H1 (cell line): Measurements from ENCODE around the gene SLC13A3. TPM values are rescaled to one million over a fixed set of nuclear protein-coding genes. Genes with fewer than 3 reads are reported as not detected.

ENCODE experiments used
- CTCF ChIA-PET: fragments of 300-600 bp; sonication (Branson Sonifier 250); formaldehyde crosslinking; loops from one replicate; lab custom pipeline; 2021; ENCODE audit not compliant: partially characterized antibody; lab: Charles Lee
- POLR2A ChIA-PET: fragments of 300-600 bp; sonication (Branson Sonifier 250); formaldehyde crosslinking; loops from one replicate; lab custom pipeline; 2021; ENCODE audit warnings: inconsistent platforms; ENCODE audit not compliant: partially characterized antibody; lab: Charles Lee
- DNase-seq, 2 experiments: peaks; one replicate each; pipeline versions ENCODE4 v3.0.0 to v3.0.0-alpha.2; 2010 to 2022; ENCODE audit warnings: low spot score in 2 of 2, low read depth in 1 of 2, mixed read lengths in 1 of 2
- FAIRE-seq: peaks from 2 replicates; lab custom pipeline; 2011; peaks lifted over from hg19 to GRCh38; lab: Jason Lieb, UNC
- H2AFZ ChIP-seq: 2 replicates; pipeline ENCODE4 v1.8.1; 2012; ENCODE audit warnings: low read length, inconsistent platforms
- H2AK5ac ChIP-seq: 2 replicates; pipeline ENCODE4 v1.6.1; 2013; ENCODE audit warnings: low read depth, low read length
- H2BK120ac ChIP-seq: replicated peaks from 2 replicates; pipeline ENCODE3; 2013; ENCODE audit warnings: low read depth, low read length, inconsistent platforms
- H2BK12ac ChIP-seq: 2 replicates; pipeline ENCODE4 v1.6.1; 2013; ENCODE audit warnings: low read depth, low read length
- H2BK15ac ChIP-seq: 2 replicates; pipeline ENCODE4 v1.6.1; 2013; ENCODE audit warnings: low read length
- H2BK20ac ChIP-seq: 2 replicates; pipeline ENCODE4 v1.6.1; 2013; ENCODE audit warnings: low read length
- H2BK5ac ChIP-seq: 2 replicates; pipeline ENCODE4 v1.6.1; 2013; ENCODE audit warnings: low read depth, low read length
- H3K14ac ChIP-seq: 2 replicates; pipeline ENCODE4 v1.6.1; 2013; ENCODE audit warnings: inconsistent platforms; ENCODE audit not compliant: insufficient read length
- H3K18ac ChIP-seq: 2 replicates; pipeline ENCODE4 v1.6.1; 2013; ENCODE audit warnings: low read length; ENCODE audit errors: extremely low read depth
- H3K23ac ChIP-seq: 2 replicates; pipeline ENCODE4 v1.6.1; 2013; ENCODE audit warnings: inconsistent platforms; ENCODE audit not compliant: insufficient read length
- H3K23me2 ChIP-seq: 2 replicates; pipeline ENCODE4 v1.6.1; 2013; ENCODE audit warnings: low read depth, low read length
- H3K27ac ChIP-seq: 2 replicates; pipeline ENCODE4 v1.6.1; 2011; ENCODE audit warnings: low read depth, low read length, inconsistent platforms
- H3K27me3 ChIP-seq, 4 experiments: replicated peaks in 1 of 4; 1 replicate in 1 of 4; 2 replicates in 3 of 4; pipeline versions ENCODE4 v1.6.1 to v1.8.1; 2011 to 2013; ENCODE audit warnings: low read length in 3 of 4, mild to moderate bottlenecking in 3 of 4, inconsistent platforms in 2 of 4, mixed read lengths in 2 of 4, moderate library complexity in 1 of 4; ENCODE audit not compliant: control insufficient read depth in 3 of 4, insufficient read depth in 3 of 4; ENCODE audit errors: extremely low read depth in 1 of 4
- H3K36me3 ChIP-seq, 4 experiments: 2 replicates each; pipeline versions ENCODE4 v1.6.1 to v1.8.1; 2011 to 2013; ENCODE audit warnings: mild to moderate bottlenecking in 4 of 4, low read length in 3 of 4, moderate library complexity in 2 of 4, control low read depth in 1 of 4, inconsistent platforms in 1 of 4; ENCODE audit not compliant: insufficient read depth in 4 of 4, control insufficient read depth in 2 of 4
- H3K4ac ChIP-seq: replicated peaks from 2 replicates; pipeline ENCODE3; 2013; ENCODE audit warnings: low read length, low read depth, mixed read lengths, inconsistent platforms; ENCODE audit not compliant: insufficient read length
- H3K4me1 ChIP-seq, 4 experiments: replicated peaks in 1 of 4; 1 replicate in 1 of 4; 2 replicates in 3 of 4; pipeline versions ENCODE4 v1.6.1 to v1.8.1; 2011 to 2013; ENCODE audit warnings: low read length in 3 of 4, inconsistent platforms in 2 of 4, mixed read lengths in 1 of 4; ENCODE audit not compliant: insufficient read depth in 4 of 4, control insufficient read depth in 3 of 4
- H3K4me2 ChIP-seq, 2 experiments: 2 replicates each; pipeline versions ENCODE4 v1.6.1 to v1.8.1; 2011 to 2013; ENCODE audit warnings: low read depth in 2 of 2, low read length in 2 of 2, control low read depth in 1 of 2, inconsistent platforms in 1 of 2, mild to moderate bottlenecking in 1 of 2; ENCODE audit not compliant: insufficient read depth in 1 of 2
- H3K4me3 ChIP-seq, 4 experiments: fragments of 200-600, 300-600 bp in 1 of 4; sonication (generic), shearing (Covaris generic), sonication (Bioruptor Twin) in 1 of 4; 2 replicates each; pipeline versions ENCODE4 v1.5.1 to v1.8.1; 2011 to 2016; ENCODE audit warnings: low read length in 4 of 4, low read depth in 3 of 4, control low read depth in 2 of 4, inconsistent platforms in 2 of 4, mild to moderate bottlenecking in 2 of 4, mixed read lengths in 1 of 4, moderate library complexity in 1 of 4; ENCODE audit not compliant: insufficient read depth in 2 of 4; ENCODE audit errors: extremely low read depth in 1 of 4
- H3K56ac ChIP-seq: replicated peaks from 2 replicates; pipeline ENCODE3; 2013; ENCODE audit warnings: low read depth, mild to moderate bottlenecking, mixed read lengths, low read length, inconsistent platforms; ENCODE audit not compliant: insufficient read length
- H3K79me1 ChIP-seq: 2 replicates; pipeline ENCODE4 v1.6.1; 2013; ENCODE audit warnings: low read depth, low read length, control low read depth
- H3K79me2 ChIP-seq, 2 experiments: 2 replicates each; pipeline versions ENCODE4 v1.6.1 to v1.8.1; 2012 to 2013; ENCODE audit warnings: low read length in 2 of 2, mild to moderate bottlenecking in 2 of 2, inconsistent platforms in 1 of 2; ENCODE audit not compliant: insufficient read depth in 2 of 2, control insufficient read depth in 1 of 2
- H3K9ac ChIP-seq, 4 experiments: replicated peaks in 1 of 4; 1 replicate in 1 of 4; 2 replicates in 3 of 4; pipeline versions ENCODE4 v1.6.1 to v1.8.1; 2011 to 2013; ENCODE audit warnings: low read depth in 3 of 4, low read length in 3 of 4, control low read depth in 2 of 4, mild to moderate bottlenecking in 2 of 4, moderate library complexity in 2 of 4, inconsistent platforms in 1 of 4; ENCODE audit errors: extremely low read depth in 1 of 4
- H3K9me3 ChIP-seq, 2 experiments: 2 replicates each; pipeline versions ENCODE4 v1.6.1 to v1.8.1; 2012 to 2013; ENCODE audit warnings: mild to moderate bottlenecking in 2 of 2, moderate library complexity in 2 of 2, control low read depth in 1 of 2, inconsistent platforms in 1 of 2, low read depth in 1 of 2, low read length in 1 of 2, mixed read lengths in 1 of 2; ENCODE audit not compliant: insufficient read depth in 2 of 2
- H4K20me1 ChIP-seq, 2 experiments: replicated peaks in 1 of 2; 2 replicates each; pipeline versions ENCODE3 to v1.8.1; 2011 to 2013; ENCODE audit warnings: inconsistent platforms in 2 of 2, low read length in 2 of 2, mild to moderate bottlenecking in 1 of 2; ENCODE audit not compliant: insufficient read depth in 2 of 2, control insufficient read depth in 1 of 2
- H4K5ac ChIP-seq: 2 replicates; pipeline ENCODE4 v1.6.1; 2013; ENCODE audit warnings: low read length, low read depth, mixed read lengths, inconsistent platforms; ENCODE audit not compliant: insufficient read length
- H4K8ac ChIP-seq: 2 replicates; pipeline ENCODE4 v1.8.0; 2013; ENCODE audit warnings: mild to moderate bottlenecking, moderate library complexity, low read length, inconsistent platforms; ENCODE audit not compliant: insufficient read depth; ENCODE audit errors: extremely low read depth
- H4K91ac ChIP-seq: replicated peaks from 2 replicates; pipeline ENCODE3; 2013; ENCODE audit warnings: low read length, mixed read lengths, inconsistent platforms; ENCODE audit not compliant: insufficient read length
- BACH1 ChIP-seq: IDR thresholded peaks from 2 replicates; pipeline ENCODE4 v1.6.1; 2012; ENCODE audit warnings: low read length, improper control_type of control experiment
- CHD1 ChIP-seq: IDR thresholded peaks from 2 replicates; pipeline ENCODE4 v1.6.1; 2012; ENCODE audit warnings: low read depth, low read length, improper control_type of control experiment
- CHD2 ChIP-seq: IDR thresholded peaks from 2 replicates; pipeline ENCODE4 v1.6.1; 2012; ENCODE audit warnings: low read length, improper control_type of control experiment
- KDM1A ChIP-seq: fragments of 200-600, 300-600 bp; sonication (generic); IDR thresholded peaks from 2 replicates; pipeline ENCODE4 v1.7.1; 2016; ENCODE audit warnings: mild to moderate bottlenecking, low read length, borderline replicate concordance
- MAFK ChIP-seq: IDR thresholded peaks from 2 replicates; pipeline ENCODE4 v1.6.1; 2012; ENCODE audit warnings: low read depth, mild to moderate bottlenecking, improper control_type of control experiment, low read length
- MAX ChIP-seq: IDR thresholded peaks from 2 replicates; pipeline ENCODE4 v1.6.1; 2012; ENCODE audit warnings: inconsistent platforms
- PHF8 ChIP-seq: fragments of 200-600 bp; sonication (generic); conservative IDR thresholded peaks from 2 replicates; pipeline ENCODE4 v1.7.1; 2012; ENCODE audit warnings: low read depth, mild to moderate bottlenecking, inconsistent platforms, low read length, moderate library complexity
- TAF7 ChIP-seq: optimal IDR thresholded peaks from 2 replicates; pipeline ENCODE3; 2011; ENCODE audit warnings: low read depth, mild to moderate bottlenecking, inconsistent platforms, low read length, moderate library complexity, borderline replicate concordance
- WGBS, 2 experiments: shearing (Covaris generic) in 1 of 2; methylation state at CpG; one replicate each; pipeline versions ENCODE4 v1.1.6 to v1.1.7; 2013 to 2015; ENCODE audit warnings: low lambda C conversion rate in 2 of 2, mixed read lengths in 2 of 2, inconsistent platforms in 1 of 2, low coverage in 1 of 2, missing lambda C conversion rate in 1 of 2; ENCODE audit not compliant: insufficient replicate concordance in 2 of 2, insufficient coverage in 1 of 2, insufficient read length in 1 of 2; ENCODE audit errors: extremely low coverage in 1 of 2, missing lambda C conversion rate in 1 of 2; 5-methylcytosine and 5-hydroxymethylcytosine counted together
- polyA plus RNA-seq, 7 experiments: library from polyadenylated mRNA; depleted of rRNA in 3 of 7; stranded (reverse) in 5 of 7; unstranded in 2 of 7; fragments of >200 nt in 5 of 7; fragments of 200-250 nt in 2 of 7; gene quantifications; 1 replicate in 5 of 7; 2 replicates in 1 of 7; 4 replicates in 1 of 7; pipeline versions ENCODE4 v1.2.1 to v1.2.3, GENCODE V29; 2011 to 2013; ENCODE audit warnings: missing spikeins in 2 of 7, mixed read lengths in 2 of 7
- total RNA-seq: library from RNA; stranded (reverse); fragmentation: NEBNext Ultra II Directional; extraction: Animal tissue kit (Norgen Biotek cat#: 25700); gene quantifications from 2 replicates; pipeline ENCODE4 v1.2.1, GENCODE V29; 2021

The SLC13A3 gene
- total and polyA plus RNA-seq, 2 of the 8 experiments (the other 6 are each of a cell fraction or from before 2014, with no cell fraction given) = 9.4 to 12.6 TPM

- H3K27me3 ChIP-seq = no peaks in the 10 kb centered on the region; a peak in 2 of 7 replicates
- peak overlapping the region; percentile 11; the same call in 1 of the 2 replicates for H3K18ac ChIP-seq
- peak overlapping the region; percentile 21; the same call in 1 of the 2 replicates for H2BK12ac ChIP-seq
- peaks cover 12 to 33% (median 23%) of the 10 kb centered on the region in 4 experiments for H3K4me1 ChIP-seq
- no peaks in the 10 kb centered on the region for H4K20me1 ChIP-seq
- no peak overlapping the region for H3K4me3 ChIP-seq
- peak overlapping the region; percentile 31 for H4K91ac ChIP-seq
- no peak overlapping the region for H3K23ac ChIP-seq
- CTCF ChIA-PET = interaction anchor here (0.7 to 7.7 kb wide), 8 partner anchors 8 to 34 kb away, joined by 3 to 64 read pairs (median 4); no protein-coding TSS in a partner anchor
- no peak overlapping the region; the same call in 1 of the 2 replicates for H2AK5ac ChIP-seq
- H2AFZ ChIP-seq = no peak overlapping the region
- no peak overlapping the region for H3K14ac ChIP-seq
- no peak for DNase-seq
- H3K56ac ChIP-seq = no peak overlapping the region
- H3K23me2 ChIP-seq = no peaks in the 10 kb centered on the region
- H3K4me2 ChIP-seq = peak overlapping the region; percentile 10 to 43; a peak in 2 of 4 replicates
- H2BK15ac ChIP-seq = no peak overlapping the region
- H3K36me3 ChIP-seq = no peaks in the 10 kb centered on the region
- no peak overlapping the region for H4K5ac ChIP-seq
- FAIRE-seq = no peak
- no peaks in the 10 kb centered on the region for H3K9me3 ChIP-seq
- no peak overlapping the region; a peak in 2 of 7 replicates for H3K9ac ChIP-seq
- no peak overlapping the region for H3K4ac ChIP-seq
- H3K79me2 ChIP-seq = no peaks in the 10 kb centered on the region
- 79% methylated on average over 4 of the region's 4 CpGs; no CpG with 5 or more reads in 1 of the 2 experiments for WGBS, 2 experiments
- no peaks in the 10 kb centered on the region for H3K79me1 ChIP-seq
- no peak overlapping the region for H3K27ac ChIP-seq
- H4K8ac ChIP-seq = no peak overlapping the region
- POLR2A ChIA-PET = interaction anchor here (0.8 to 2.6 kb wide), 5 partner anchors 9 to 130 kb away, joined by 3 to 8 read pairs (median 4); partner anchors contain the start of gene ZNF334
- no peak overlapping the region for H2BK5ac ChIP-seq
- H2BK20ac ChIP-seq = peak overlapping the region; percentile 16; the same call in 1 of the 2 replicates
- TF ChIP-seq MAX (peak; percentile 10; the same call in 1 of the 2 replicates), KDM1A (peak; percentile 96), BACH1 (no peak), CHD1 (no peak), CHD2 (no peak), PHF8 (no peak), MAFK (0 out of 2 replicates have a peak, but pooled peaks have one; percentile 2), TAF7 (no peak)
- H2BK120ac ChIP-seq = peak overlapping the region; percentile 45
Observed at GRCh38 chr20:46552460-46553420, 98.5 kb downstream of the SLC13A3 start.
